Head of caudate nucleus (tissue), 42 donors: ENCODE data around the gene CCDC192.

Source experiments
- DNase-seq, 42 donors: peaks; one replicate each; pipeline versions ENCODE4 v3.0.0 to v3.0.0-alpha.2; 2020 to 2021; ENCODE audit warnings: mixed read lengths in 7 of 42
- intact Hi-C: fragments of 100-400 bp; cut with DNase I; formaldehyde crosslinking; loops from one replicate; pipeline ENCODE4 v1.15.0; 2022

The CCDC192 gene

DNA sequence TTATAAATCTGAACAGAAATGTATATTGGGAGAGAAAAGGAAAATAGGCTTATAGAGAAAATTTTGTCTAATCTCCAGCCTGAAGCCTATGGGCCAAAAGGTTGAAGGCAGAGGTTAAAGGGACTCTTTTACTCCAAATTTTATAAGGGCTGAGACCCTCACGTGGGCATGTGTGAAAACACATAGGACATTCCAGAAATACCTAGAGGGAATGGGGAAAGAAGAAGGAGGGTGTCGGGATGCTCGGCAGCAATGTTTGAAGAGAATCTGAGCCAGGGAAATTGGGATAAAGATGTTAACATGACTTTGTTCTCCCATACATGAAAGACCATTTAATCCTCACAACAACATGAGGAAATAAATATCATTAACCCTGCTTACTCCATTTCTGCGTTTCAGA lies 278.3 kb downstream of the CCDC192 start:
- intact Hi-C loops: no loop called here

GRCh38 chr5:127985811-127986325 lies 282.7 kb downstream of the CCDC192 start:
- no peak for DNase-seq
- intact Hi-C loops: no loop called here

More for the DNA sequence above, 278.3 kb downstream of the CCDC192 start:
- no peak for DNase-seq

DNA sequence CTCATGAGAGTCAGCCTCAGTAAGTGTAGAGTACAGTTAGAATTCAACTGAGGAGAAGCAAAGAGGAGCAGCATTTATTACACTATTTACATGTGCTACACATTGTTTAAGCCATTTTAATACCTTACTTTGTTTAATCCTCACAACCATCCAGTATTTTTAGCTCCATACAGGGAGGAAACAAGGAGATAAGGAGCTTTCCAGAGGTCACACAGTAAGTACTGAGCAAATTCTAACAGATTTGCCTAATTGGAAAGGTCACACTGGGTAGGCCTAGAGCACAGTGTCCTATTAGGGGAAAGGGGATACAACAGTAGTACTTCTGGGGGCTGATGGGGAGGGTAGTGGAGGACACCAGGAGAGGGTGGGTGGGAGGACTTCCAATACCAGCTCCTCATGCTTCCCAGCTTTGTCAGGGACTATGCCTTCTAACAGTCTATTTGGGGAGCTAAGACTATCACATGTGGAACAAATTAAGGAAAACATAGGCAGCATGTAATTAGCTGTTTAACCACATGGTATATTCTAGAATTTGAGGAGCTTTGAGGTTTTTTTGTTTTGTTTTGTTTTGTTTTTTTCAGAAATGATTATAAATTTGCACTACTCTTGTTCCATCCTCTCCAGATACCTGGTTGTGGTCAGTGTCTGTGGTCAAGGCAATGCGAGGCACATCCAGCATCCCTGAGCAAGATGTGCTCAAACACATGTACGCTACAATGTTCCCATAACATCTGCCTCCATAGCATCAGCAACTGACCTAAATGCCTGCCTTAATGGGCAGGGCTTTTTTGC lies 284.4 kb downstream of the CCDC192 start:
- intact Hi-C loops: no loop called here

GRCh38 chr5:127988146-127988760 lies 285.1 kb downstream of the CCDC192 start:
- intact Hi-C loops: no loop called here
- DNase-seq: no peak

More for the DNA sequence above, 284.4 kb downstream of the CCDC192 start:
- DNase-seq: no peak
